CD4-positive, alpha-beta T cell (primary cell): ENCODE measurements around the gene RNF123. TPM values are rescaled to one million over a fixed set of nuclear protein-coding genes. Genes with fewer than 3 reads are reported as not detected.

Experiments
- ATAC-seq: fragments of 200-7000 bp; cut with Tn5 transposase; one replicate; pipeline ENCODE4 v1.10.0; 2022; ENCODE audit warnings: mild to moderate bottlenecking; ENCODE audit not compliant: poor library complexity
- CTCF ChIA-PET: fragments of 350-600 bp; sonication (Branson Sonifier 250); formaldehyde crosslinking; loops from one replicate; lab custom pipeline; 2021; ENCODE audit warnings: antibody characterized with exemption, inconsistent platforms; lab: Charles Lee
- POLR2A ChIA-PET: fragments of 350-600 bp; sonication (Branson Sonifier 250); formaldehyde crosslinking; loops from one replicate; lab custom pipeline; 2021; ENCODE audit warnings: antibody characterized with exemption, inconsistent platforms; lab: Charles Lee
- DNase-seq, 14 experiments: peaks; one replicate each; pipeline ENCODE4 v3.0.0-alpha.2; 2013 to 2020; ENCODE audit warnings: mixed read lengths in 2 of 14
- H3K27ac ChIP-seq, 2 donors: one replicate each; pipeline versions ENCODE4 v1.5.1 to v1.7.0; 2013; ENCODE audit warnings: low read length in 2 of 2, low read depth in 1 of 2, mild to moderate bottlenecking in 1 of 2
- H3K27me3 ChIP-seq, 2 experiments: 1 replicate in 1 of 2; 2 replicates in 1 of 2; pipeline versions ENCODE4 v1.6.1 to v1.7.0; 2013; ENCODE audit warnings: low read length in 2 of 2, control low read depth in 1 of 2, mild to moderate bottlenecking in 1 of 2, moderate library complexity in 1 of 2; ENCODE audit not compliant: insufficient read depth in 2 of 2, control insufficient read depth in 1 of 2
- H3K36me3 ChIP-seq: one replicate; pipeline ENCODE4 v1.6.1; 2013; ENCODE audit warnings: low read length, control low read depth; ENCODE audit not compliant: insufficient read depth
- H3K4me1 ChIP-seq: one replicate; pipeline ENCODE4 v1.6.1; 2013; ENCODE audit warnings: low read length, control low read depth; ENCODE audit not compliant: insufficient read depth
- H3K4me3 ChIP-seq: one replicate; pipeline ENCODE4 v1.5.1; 2013; ENCODE audit warnings: mild to moderate bottlenecking, low read length, moderate library complexity
- H3K9me3 ChIP-seq, 2 experiments: 1 replicate in 1 of 2; 2 replicates in 1 of 2; pipeline versions ENCODE4 v1.6.1 to v1.7.0; 2013; ENCODE audit warnings: low read length in 2 of 2, mild to moderate bottlenecking in 2 of 2, control low read depth in 1 of 2, moderate library complexity in 1 of 2; ENCODE audit not compliant: control insufficient read depth in 1 of 2, insufficient read depth in 1 of 2
- H3K27ac Mint-ChIP-seq: one replicate; pipeline ENCODE4 v1.8.0; 2020; ENCODE audit warnings: mixed read lengths
- H3K27me3 Mint-ChIP-seq: one replicate; pipeline ENCODE4 v1.8.0; 2021; ENCODE audit warnings: mixed read lengths
- H3K36me3 Mint-ChIP-seq: one replicate; pipeline ENCODE4 v1.8.0; 2021; ENCODE audit warnings: low read depth, mixed read lengths
- H3K4me1 Mint-ChIP-seq: one replicate; pipeline ENCODE4 v1.8.0; 2021; ENCODE audit warnings: low read depth, mixed read lengths
- H3K4me3 Mint-ChIP-seq: one replicate; pipeline ENCODE4 v1.8.0; 2020; ENCODE audit warnings: mild to moderate bottlenecking, mixed read lengths
- H3K9me3 Mint-ChIP-seq: one replicate; pipeline ENCODE4 v1.8.0; 2020; ENCODE audit warnings: mixed read lengths
- CTCF ChIP-seq: fragments of 200-600 bp; IDR thresholded peaks from one replicate; pipeline ENCODE4 v1.8.0; 2022; ENCODE audit warnings: antibody characterized with exemption, mild to moderate bottlenecking
- intact Hi-C, 2 experiments: fragments of 100-400 bp; cut with DNase I in 1 of 2; cut with micrococcal nuclease in 1 of 2; formaldehyde crosslinking; loops; one replicate each; pipeline versions ENCODE4 v1.15.1 to v1.9.0; 2023 to 2025; cut with DNase I, micrococcal nuclease
- total RNA-seq, 174 experiments: library from RNA in 2 of 174; stranded (reverse) in 2 of 174; gene quantifications; one replicate each; pipeline ENCODE4 v1.2.3 and lab custom pipeline; 2021 to 2026

Gene RNF123
- total RNA-seq, 2 experiments from 2014 or later: 28.8 to 29.7 TPM

DNA sequence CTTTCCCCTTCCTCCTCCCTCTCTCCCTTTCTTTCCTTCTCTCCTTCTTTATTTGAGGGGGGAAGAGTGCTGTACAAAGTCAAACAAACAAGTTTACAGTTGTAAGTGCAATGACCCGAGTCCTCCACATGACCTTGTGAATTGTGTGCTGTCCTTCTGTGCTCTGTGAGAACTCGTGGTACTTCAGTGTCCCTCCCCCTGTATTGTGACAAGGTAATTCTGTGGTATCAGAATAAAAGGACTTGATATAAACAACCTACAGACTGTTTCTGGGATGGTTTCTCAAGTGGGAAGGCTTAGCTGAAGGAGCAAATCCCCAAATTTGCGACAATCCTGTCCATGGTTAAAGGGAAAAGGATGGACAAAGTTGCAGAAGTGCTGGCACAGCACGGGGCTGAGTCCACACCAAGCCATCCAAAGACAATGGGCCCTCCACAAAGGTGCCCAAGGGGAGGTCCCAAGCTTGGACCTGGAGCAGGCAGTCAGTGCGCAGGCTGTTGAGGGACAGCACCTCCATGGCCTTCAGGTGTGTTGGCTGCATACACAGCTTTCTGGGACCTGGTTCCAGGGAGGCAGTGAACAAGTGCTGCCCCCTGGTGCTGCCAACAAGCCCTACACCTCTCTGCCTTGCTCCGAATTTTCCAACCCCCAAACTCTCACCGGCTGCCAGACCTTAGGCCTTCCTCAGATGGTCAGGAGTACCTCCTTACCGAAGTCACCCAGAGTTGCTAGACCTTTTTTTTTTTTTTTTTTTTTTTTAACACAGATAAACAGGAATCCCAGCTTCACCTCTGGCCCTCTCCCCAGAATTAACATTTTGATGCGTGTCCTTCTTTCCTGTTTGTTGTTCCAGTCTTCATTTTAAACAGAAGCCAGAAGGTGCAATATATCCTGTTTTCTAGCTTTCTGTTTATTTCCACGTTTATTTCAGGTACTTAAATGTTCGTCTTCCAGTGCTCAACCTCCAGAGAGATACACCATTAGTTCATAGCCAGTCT lies 17.8 kb upstream of the RNF123 start:
- peak overlapping the region; percentile 75 for H3K27ac Mint-ChIP-seq
- Histone ChIP-seq H3K4me3 (no peak overlapping the region), H3K27ac (no peak overlapping the region), H3K9me3 (no peaks in the 10 kb centered on the region), H3K4me1 (peaks cover 37% of the 10 kb centered on the region), H3K27me3 (no peaks in the 10 kb centered on the region), H3K36me3 (peaks cover 9% of the 10 kb centered on the region)
- H3K27me3 Mint-ChIP-seq: no peaks in the 10 kb centered on the region
- no peaks in the 10 kb centered on the region for H3K9me3 Mint-ChIP-seq
- intact Hi-C loops: loop anchor here (1.0 to 10.0 kb wide), 5 partner anchors 17 to 647 kb away; partner anchors contain the start of genes DAG1 (in 1 of the 2), IMPDH2 (in 1 of the 2), MST1 (in 1 of the 2) and NDUFAF3 (in 1 of the 2)
- ChIA-PET CTCF (interaction anchor here (0.6 to 5.0 kb wide), 17 partner anchors 9 to 817 kb away, joined by 3 to 116 read pairs (median 4); partner anchors contain the start of genes BSN, IP6K1 and RBM6), POLR2A (interaction anchor here (0.6 to 1.3 kb wide), 2 partner anchors 18 to 132 kb away, joined by 3 to 24 read pairs; partner anchors contain the start of genes MST1 and RNF123)
- DNase-seq: peak; percentile 57 to 86 (median 66)
- peak overlapping the region; percentile 86 for H3K4me3 Mint-ChIP-seq
- H3K36me3 Mint-ChIP-seq: peaks cover 25% of the 10 kb centered on the region
- peaks cover 42% of the 10 kb centered on the region for H3K4me1 Mint-ChIP-seq
- ATAC-seq: no peak
- peak; percentile 75 for TF ChIP-seq CTCF

DNA sequence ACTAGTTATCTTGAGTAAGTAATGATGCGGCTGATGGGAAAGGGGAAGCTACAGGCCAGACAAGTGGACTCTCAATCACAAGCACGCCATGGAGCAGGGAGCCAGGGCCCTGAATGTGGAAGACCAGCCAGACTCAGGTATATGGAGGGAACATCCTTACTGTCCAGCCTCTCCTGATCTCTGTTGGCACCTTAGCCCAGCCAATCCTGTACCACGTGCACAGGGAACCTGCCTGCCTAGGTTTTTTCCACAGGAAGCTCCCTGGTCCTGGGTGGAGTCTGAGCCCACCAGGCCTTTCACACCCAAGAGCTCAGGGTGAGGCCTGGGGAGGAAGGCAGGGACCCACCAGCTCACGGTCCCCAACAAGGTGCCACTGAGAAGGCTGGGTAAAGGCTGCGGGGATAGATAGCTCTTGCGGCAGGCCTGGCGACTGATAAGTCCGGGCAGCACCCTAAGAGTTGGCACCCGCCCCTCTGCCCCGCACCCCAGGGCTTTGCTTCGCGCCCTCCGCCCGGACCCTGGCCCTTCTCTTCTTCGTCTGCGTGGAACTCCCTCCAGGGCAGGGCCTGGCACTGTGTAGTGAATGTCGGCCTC lies 16.1 kb upstream of the RNF123 start:
- H3K4me1 Mint-ChIP-seq: peaks cover 49% of the 10 kb centered on the region
- H3K4me1 ChIP-seq: peaks cover 47% of the 10 kb centered on the region
- H3K27ac ChIP-seq: peak overlapping the region; percentile 91 to 96
- H3K27me3 Mint-ChIP-seq: no peaks in the 10 kb centered on the region
- CTCF ChIA-PET: interaction anchor here (5.0 kb wide), 1 partner anchor 133 kb away, joined by 116 read pairs; no protein-coding TSS in a partner anchor
- peaks cover 26% of the 10 kb centered on the region for H3K36me3 ChIP-seq
- peaks cover 40% of the 10 kb centered on the region for H3K36me3 Mint-ChIP-seq
- DNase-seq: peak in 1 of 14 experiments; percentile 55
- TF ChIP-seq CTCF: no peak
- H3K4me3 Mint-ChIP-seq: peak overlapping the region; percentile 97
- peak overlapping the region; percentile 81 for H3K4me3 ChIP-seq
- POLR2A ChIA-PET: interaction anchor here (0.5 to 1.4 kb wide), 3 partner anchors 133 to 325 kb away, joined by 3 to 14 read pairs (median 3); no protein-coding TSS in a partner anchor
- ATAC-seq: no peak
- H3K27me3 ChIP-seq: no peaks in the 10 kb centered on the region
- intact Hi-C loops: loop anchor here in 1 of 2 experiments (2.0 to 10.0 kb wide), 4 partner anchors 16 to 648 kb away; partner anchors contain the start of genes DAG1, IMPDH2, MST1 and NDUFAF3
- peak overlapping the region; percentile 97 for H3K27ac Mint-ChIP-seq
- no peaks in the 10 kb centered on the region for H3K9me3 ChIP-seq
- no peaks in the 10 kb centered on the region for H3K9me3 Mint-ChIP-seq
